Measurements from ENCODE around the gene C16orf96. TPM values are rescaled to one million over a fixed set of nuclear protein-coding genes. Genes with fewer than 3 reads are reported as not detected.

C16orf96 gene
- total RNA-seq, 1 experiment from 2014 or later: not detected

GRCh38 chr16:4588961-4589360 is 32.8 kb downstream of the C16orf96 start:
- Histone ChIP-seq H3K9me3 (replicated peaks) (peaks cover 3% of the 10 kb centered on the region; the same call in 1 of the 2 replicates), H3K4me3 (no peak overlapping the region), H3K4me1 (replicated peaks) (no peaks in the 10 kb centered on the region), H3K36me3 (no peaks in the 10 kb centered on the region), H3K27me3 (replicated peaks) (no peaks in the 10 kb centered on the region; the same call in 1 of the 2 replicates), H3K27ac (no peak overlapping the region)
- no peak for DNase-seq (ENCODE audit: low read depth in 1 of 2, low spot score in 2 of 2)

GRCh38 chr16:4591191-4591590 is 35.1 kb downstream of the C16orf96 start:
- no peak for DNase-seq (ENCODE audit: low read depth in 1 of 2, low spot score in 2 of 2)
- H3K27me3 ChIP-seq (replicated peaks): no peaks in the 10 kb centered on the region; the same call in 1 of the 2 replicates
- no peaks in the 10 kb centered on the region for H3K4me1 ChIP-seq (replicated peaks)
- no peaks in the 10 kb centered on the region for H3K36me3 ChIP-seq
- H3K4me3 ChIP-seq: no peak overlapping the region
- H3K9me3 ChIP-seq (replicated peaks): peaks cover 3% of the 10 kb centered on the region; the same call in 1 of the 2 replicates
- H3K27ac ChIP-seq: no peak overlapping the region

GRCh38 chr16:4591706-4592470 is 35.7 kb downstream of the C16orf96 start:
- H3K27ac ChIP-seq: no peak overlapping the region
- H3K4me3 ChIP-seq: no peak overlapping the region
- peaks cover 3% of the 10 kb centered on the region; the same call in 1 of the 2 replicates for H3K9me3 ChIP-seq (replicated peaks)
- H3K4me1 ChIP-seq (replicated peaks): no peaks in the 10 kb centered on the region
- H3K36me3 ChIP-seq: no peaks in the 10 kb centered on the region
- DNase-seq (ENCODE audit: low read depth in 1 of 2, low spot score in 2 of 2): no peak
- H3K27me3 ChIP-seq (replicated peaks): no peaks in the 10 kb centered on the region; the same call in 1 of the 2 replicates

- no peak for DNase-seq (ENCODE audit: low read depth in 1 of 2, low spot score in 2 of 2)
- H3K4me1 ChIP-seq (replicated peaks): no peaks in the 10 kb centered on the region
- no peak overlapping the region for H3K4me3 ChIP-seq
- no peaks in the 10 kb centered on the region; the same call in 1 of the 2 replicates for H3K27me3 ChIP-seq (replicated peaks)
- peaks cover 3% of the 10 kb centered on the region; the same call in 1 of the 2 replicates for H3K9me3 ChIP-seq (replicated peaks)
- H3K36me3 ChIP-seq: no peaks in the 10 kb centered on the region
- H3K27ac ChIP-seq: no peak overlapping the region
Measured at GRCh38 chr16:4593086-4593485, 36.9 kb downstream of the C16orf96 start.

GRCh38 chr16:4594433-4595410 is 38.6 kb downstream of the C16orf96 start:
- no peaks in the 10 kb centered on the region for H3K36me3 ChIP-seq
- H3K27me3 ChIP-seq (replicated peaks): no peaks in the 10 kb centered on the region
- no peaks in the 10 kb centered on the region for H3K4me1 ChIP-seq (replicated peaks)
- DNase-seq (ENCODE audit: low read depth in 1 of 2, low spot score in 2 of 2): no peak
- H3K9me3 ChIP-seq (replicated peaks): no peaks in the 10 kb centered on the region
- H3K4me3 ChIP-seq: no peak overlapping the region
- H3K27ac ChIP-seq: no peak overlapping the region

- Histone ChIP-seq H3K27ac (no peak overlapping the region), H3K4me3 (no peak overlapping the region), H3K9me3 (replicated peaks) (no peaks in the 10 kb centered on the region), H3K27me3 (replicated peaks) (no peaks in the 10 kb centered on the region), H3K36me3 (no peaks in the 10 kb centered on the region), H3K4me1 (replicated peaks) (no peaks in the 10 kb centered on the region)
- no peak for DNase-seq (ENCODE audit: low read depth in 1 of 2, low spot score in 2 of 2)
Measured at GRCh38 chr16:4597174-4597573, 41.0 kb downstream of the C16orf96 start.

- H3K27ac ChIP-seq: no peak overlapping the region
- H3K36me3 ChIP-seq: no peaks in the 10 kb centered on the region
- H3K27me3 ChIP-seq (replicated peaks): no peaks in the 10 kb centered on the region
- DNase-seq (ENCODE audit: low read depth in 1 of 2, low spot score in 2 of 2): no peak
- no peak overlapping the region for H3K4me3 ChIP-seq
- H3K4me1 ChIP-seq (replicated peaks): no peaks in the 10 kb centered on the region
- no peaks in the 10 kb centered on the region for H3K9me3 ChIP-seq (replicated peaks)
Measured at GRCh38 chr16:4599037-4599436, 42.9 kb downstream of the C16orf96 start.

GRCh38 chr16:4599545-4599944 is 43.4 kb downstream of the C16orf96 start:
- no peaks in the 10 kb centered on the region for H3K4me1 ChIP-seq (replicated peaks)
- no peak for DNase-seq (ENCODE audit: low read depth in 1 of 2, low spot score in 2 of 2)
- H3K9me3 ChIP-seq (replicated peaks): no peaks in the 10 kb centered on the region
- H3K27me3 ChIP-seq (replicated peaks): no peaks in the 10 kb centered on the region
- H3K4me3 ChIP-seq: no peak overlapping the region
- no peak overlapping the region for H3K27ac ChIP-seq
- H3K36me3 ChIP-seq: no peaks in the 10 kb centered on the region

GRCh38 chr16:4601036-4601863 is 45.1 kb downstream of the C16orf96 start:
- DNase-seq (ENCODE audit: low read depth in 1 of 2, low spot score in 2 of 2): no peak
- Histone ChIP-seq H3K36me3 (no peaks in the 10 kb centered on the region), H3K27me3 (replicated peaks) (no peaks in the 10 kb centered on the region), H3K27ac (no peak overlapping the region), H3K4me1 (replicated peaks) (no peaks in the 10 kb centered on the region), H3K9me3 (replicated peaks) (no peaks in the 10 kb centered on the region), H3K4me3 (no peak overlapping the region)

- Histone ChIP-seq H3K9me3 (replicated peaks) (no peaks in the 10 kb centered on the region), H3K4me1 (replicated peaks) (no peaks in the 10 kb centered on the region), H3K36me3 (0 out of 2 replicates have a peak, but pooled peaks cover 3% of the 10 kb centered on the region), H3K27ac (no peak overlapping the region), H3K27me3 (replicated peaks) (no peaks in the 10 kb centered on the region), H3K4me3 (no peak overlapping the region)
- no peak for DNase-seq (ENCODE audit: low read depth in 1 of 2, low spot score in 2 of 2)
Measured at GRCh38 chr16:4601864-4602186, 45.7 kb downstream of the C16orf96 start.

GRCh38 chr16:4602331-4602730 is 46.2 kb downstream of the C16orf96 start:
- H3K27ac ChIP-seq: no peak overlapping the region
- 0 out of 2 replicates have a peak, but pooled peaks cover 7% of the 10 kb centered on the region for H3K36me3 ChIP-seq
- H3K27me3 ChIP-seq (replicated peaks): no peaks in the 10 kb centered on the region
- H3K4me3 ChIP-seq: no peak overlapping the region
- DNase-seq (ENCODE audit: low read depth in 1 of 2, low spot score in 2 of 2): no peak
- H3K9me3 ChIP-seq (replicated peaks): no peaks in the 10 kb centered on the region
- H3K4me1 ChIP-seq (replicated peaks): no peaks in the 10 kb centered on the region

GRCh38 chr16:4603624-4604170 is 47.6 kb downstream of the C16orf96 start:
- no peak overlapping the region for H3K27ac ChIP-seq
- no peak for DNase-seq (ENCODE audit: low read depth in 1 of 2, low spot score in 2 of 2)
- H3K36me3 ChIP-seq: peaks cover 19% of the 10 kb centered on the region
- H3K9me3 ChIP-seq (replicated peaks): no peaks in the 10 kb centered on the region
- H3K27me3 ChIP-seq (replicated peaks): no peaks in the 10 kb centered on the region
- no peak overlapping the region for H3K4me3 ChIP-seq
- no peaks in the 10 kb centered on the region for H3K4me1 ChIP-seq (replicated peaks)

GRCh38 chr16:4604401-4604800 is 48.3 kb downstream of the C16orf96 start:
- Histone ChIP-seq H3K36me3 (peaks cover 23% of the 10 kb centered on the region), H3K27me3 (replicated peaks) (no peaks in the 10 kb centered on the region), H3K4me3 (no peak overlapping the region), H3K27ac (no peak overlapping the region), H3K9me3 (replicated peaks) (no peaks in the 10 kb centered on the region), H3K4me1 (replicated peaks) (no peaks in the 10 kb centered on the region)
- DNase-seq (ENCODE audit: low read depth in 1 of 2, low spot score in 2 of 2): no peak
